HG02884 (cell line): ENCODE results near the gene DDX60.
"Not testable (repeated sequence)": the region's sequence is repeated elsewhere in the genome, so short reads cannot be mapped to it uniquely, and the experiment has no call there.

ENCODE experiments used
- ATAC-seq: cut with Tn5 transposase; IDR thresholded peaks from one replicate; pipeline ENCODE4 v1.9.1; 2021; ENCODE audit warnings: mild to moderate bottlenecking, moderate library complexity; ENCODE audit not compliant: unreplicated experiment

The DDX60 gene

DNA sequence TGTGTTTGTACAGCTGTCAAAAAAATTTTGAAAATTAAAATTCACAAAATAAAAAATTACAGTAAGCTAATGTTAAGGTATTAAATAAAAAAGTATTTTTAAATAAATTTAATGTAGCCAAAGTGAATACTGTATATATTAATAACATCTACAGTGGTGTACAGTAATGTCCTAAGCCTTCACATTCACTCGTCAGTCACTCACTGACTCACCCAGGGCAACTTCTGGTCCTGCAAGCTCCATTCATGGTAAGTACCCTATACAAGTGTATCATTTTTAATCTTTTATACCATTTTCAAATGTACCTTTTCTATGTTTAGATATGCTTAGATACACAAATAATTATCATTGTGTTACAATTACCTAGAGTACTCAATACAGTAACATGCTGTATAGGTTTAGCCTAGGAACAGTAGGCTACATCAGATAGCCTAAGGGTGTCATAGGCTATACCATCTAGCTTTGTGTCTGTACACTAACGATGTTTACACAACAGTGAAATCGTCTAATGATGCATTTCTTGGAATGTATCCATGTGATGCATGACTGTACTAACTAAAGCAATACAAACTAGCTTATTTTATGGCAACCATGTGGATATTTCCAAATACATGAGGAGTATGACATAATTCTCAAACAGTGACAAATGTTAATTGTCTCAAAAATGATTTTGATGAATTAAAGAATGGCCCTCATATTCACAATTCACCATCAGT, 13.7 kb downstream of the DDX60 start:
- ATAC-seq: no peak

DNA sequence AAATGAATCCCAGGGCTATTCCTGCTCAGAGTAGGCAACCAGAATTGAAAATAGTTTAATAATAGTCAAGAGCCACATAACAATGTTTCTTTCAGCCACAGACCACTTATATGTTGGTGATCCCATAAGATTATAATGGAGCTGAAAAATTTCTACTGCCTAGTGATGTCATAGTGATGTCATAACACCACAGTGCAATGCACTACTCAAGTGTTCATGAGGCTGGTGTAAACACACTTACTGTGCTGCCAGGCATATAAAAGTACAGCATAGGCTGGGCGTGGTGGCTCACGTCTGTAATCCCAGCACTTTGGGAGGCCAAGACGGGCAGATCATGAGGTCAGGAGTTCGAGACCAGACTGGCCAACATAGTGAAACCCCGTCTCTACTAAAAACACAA, 15.1 kb downstream of the DDX60 start:
- ATAC-seq: not testable (repeated sequence)

DNA sequence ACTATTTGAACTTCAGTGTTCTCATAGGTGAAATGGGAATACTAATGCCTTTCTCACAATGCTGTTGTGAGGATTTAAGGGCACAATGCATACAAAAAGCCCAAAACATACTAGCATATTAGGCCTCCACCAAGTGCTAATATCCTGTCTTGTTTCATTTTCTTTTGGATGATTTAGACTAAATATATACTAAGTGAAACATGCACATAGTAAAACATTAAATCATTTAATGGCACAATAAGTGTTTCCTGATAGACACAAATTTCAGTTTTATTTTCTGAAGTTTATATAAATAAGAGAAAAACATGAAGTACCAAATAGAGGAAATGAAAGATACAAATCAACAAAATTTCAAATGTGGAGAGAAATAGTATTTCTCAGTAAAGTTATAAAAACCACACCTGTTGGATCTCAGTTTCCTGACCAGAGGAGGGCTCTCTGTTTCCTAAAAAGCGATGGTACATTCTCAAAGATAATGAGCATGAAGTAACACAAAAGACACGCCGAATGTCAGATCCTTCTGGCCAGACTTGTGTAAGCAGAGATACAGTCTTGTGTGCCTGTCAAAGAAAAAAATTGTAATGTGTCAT, 25.1 kb downstream of the DDX60 start:
- ATAC-seq: peak; percentile 45

DNA sequence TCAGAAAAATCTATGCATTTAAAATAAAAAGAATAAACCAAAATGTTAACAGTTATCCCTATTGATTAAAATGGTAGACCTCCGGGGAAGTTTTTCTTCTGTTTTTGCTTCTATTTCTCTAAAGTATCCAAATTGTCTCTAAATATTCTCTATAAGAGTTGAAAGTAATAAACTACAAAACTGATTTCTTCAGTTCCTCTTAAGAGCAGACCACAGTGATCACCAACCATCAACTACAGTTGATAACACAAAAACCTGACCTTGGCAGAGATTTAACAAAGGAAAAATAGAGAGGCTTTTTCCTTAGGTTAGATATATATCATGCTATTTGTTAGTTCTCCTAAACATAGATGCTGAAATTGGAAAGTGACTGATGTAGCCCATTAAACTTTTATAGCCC, 27.3 kb downstream of the DDX60 start:
- ATAC-seq: no peak

- not testable (repeated sequence) for ATAC-seq
These were observed 32.7 kb downstream of the DDX60 start for GRCh38 chr4:168285850-168286249.

GRCh38 chr4:168279556-168279955, 39.0 kb downstream of the DDX60 start:
- no peak for ATAC-seq

GRCh38 chr4:168275836-168276235, 42.7 kb downstream of the DDX60 start:
- no peak for ATAC-seq

DNA sequence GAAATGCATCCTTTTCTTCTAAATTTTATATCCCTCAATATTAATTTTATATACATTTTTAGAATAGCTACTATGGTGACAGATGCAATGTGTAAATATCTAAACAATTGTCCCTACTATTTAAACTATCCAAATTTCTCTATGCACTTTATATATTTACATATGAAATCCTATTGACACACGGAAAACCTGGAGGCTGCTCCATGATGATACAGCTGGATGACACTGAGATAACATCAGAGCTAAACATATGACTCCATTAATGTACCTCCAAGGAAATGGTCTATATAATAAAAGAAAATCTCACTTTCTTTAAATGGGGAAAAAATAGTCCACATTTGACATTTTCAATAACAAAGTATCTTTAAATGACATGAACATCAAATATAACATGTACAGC, 43.7 kb downstream of the DDX60 start:
- no peak for ATAC-seq

GRCh38 chr4:168273838-168274237, 44.7 kb downstream of the DDX60 start:
- no peak for ATAC-seq

GRCh38 chr4:168272488-168272887, 46.1 kb downstream of the DDX60 start:
- no peak for ATAC-seq

- ATAC-seq: no peak
These were observed 48.7 kb downstream of the DDX60 start for GRCh38 chr4:168269896-168270295.

DNA sequence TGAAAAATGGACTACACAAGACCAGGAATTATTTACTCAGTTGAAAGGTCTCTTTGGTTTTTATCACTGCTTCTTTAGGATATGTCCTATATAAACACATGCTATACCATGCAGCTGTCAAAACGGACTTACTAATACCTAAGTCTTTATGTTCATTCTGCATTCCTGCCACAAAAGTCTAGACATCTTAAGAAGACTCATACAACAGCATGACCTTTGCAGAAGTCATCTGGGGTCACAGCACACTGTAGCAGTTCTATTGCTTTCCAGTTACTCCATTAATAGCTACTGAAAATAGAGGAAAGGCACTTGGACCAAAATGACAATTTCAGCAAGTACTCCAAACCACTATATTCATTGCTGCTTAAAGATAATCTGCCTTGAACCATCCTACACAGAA, 53.2 kb downstream of the DDX60 start:
- ATAC-seq: no peak

DNA sequence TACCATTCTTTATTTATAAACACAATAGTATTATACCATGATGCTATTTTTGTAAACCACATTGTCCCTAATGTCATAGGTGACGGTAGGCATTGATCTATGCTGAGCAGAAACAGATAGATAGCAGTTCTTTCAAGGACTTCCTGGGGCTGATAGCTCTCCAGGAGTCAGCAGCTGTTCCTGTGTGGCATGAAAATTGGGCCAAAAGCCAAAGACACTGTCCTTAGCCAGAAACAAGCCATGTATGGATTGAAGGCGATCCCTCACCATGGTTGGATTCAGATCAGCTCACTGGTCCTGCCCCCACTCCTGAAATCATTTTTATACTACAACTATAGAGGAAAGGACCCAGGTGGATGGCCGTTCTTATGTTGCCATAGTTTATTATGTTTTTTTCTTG, 53.6 kb downstream of the DDX60 start:
- no peak for ATAC-seq

DNA sequence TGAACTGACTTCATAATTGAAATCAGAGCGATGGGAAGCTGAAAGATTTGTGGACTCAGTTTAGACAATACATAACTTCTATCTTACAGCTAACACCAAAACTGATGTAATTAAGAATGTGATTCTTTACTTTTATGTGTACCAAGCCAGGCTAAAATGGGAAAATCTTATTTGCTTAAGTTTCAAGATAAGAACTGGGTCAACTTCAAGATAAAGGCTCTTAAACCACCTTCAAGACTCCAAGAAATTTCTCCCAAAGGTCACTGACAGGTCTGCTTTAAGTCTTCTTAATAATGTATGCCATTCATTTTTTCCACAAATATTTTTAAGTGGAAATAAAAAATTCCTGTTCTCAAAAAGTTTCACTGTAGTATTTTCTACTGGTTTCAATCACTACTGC, 55.5 kb downstream of the DDX60 start:
- no peak for ATAC-seq

GRCh38 chr4:168259096-168259495, 59.5 kb downstream of the DDX60 start:
- no peak for ATAC-seq

DNA sequence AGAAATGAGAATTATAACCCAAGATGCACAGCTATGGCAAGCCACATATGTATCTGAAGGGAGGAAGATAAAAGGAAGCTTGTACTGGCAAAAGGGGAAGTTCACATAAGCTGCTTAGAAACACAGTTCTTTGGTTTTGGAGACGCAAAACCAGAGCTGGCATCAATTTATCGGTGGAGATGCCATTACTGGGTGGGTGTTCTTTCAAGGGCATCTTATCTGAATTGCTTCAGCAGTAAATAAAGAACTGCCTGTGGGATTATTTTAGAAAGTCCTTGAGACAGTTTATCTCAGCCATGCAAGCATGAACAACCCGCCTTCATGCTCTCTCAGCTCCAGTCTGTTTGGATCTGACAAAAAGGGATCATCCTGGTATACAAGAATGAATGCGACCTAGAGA, 60.8 kb downstream of the DDX60 start:
- no peak for ATAC-seq

DNA sequence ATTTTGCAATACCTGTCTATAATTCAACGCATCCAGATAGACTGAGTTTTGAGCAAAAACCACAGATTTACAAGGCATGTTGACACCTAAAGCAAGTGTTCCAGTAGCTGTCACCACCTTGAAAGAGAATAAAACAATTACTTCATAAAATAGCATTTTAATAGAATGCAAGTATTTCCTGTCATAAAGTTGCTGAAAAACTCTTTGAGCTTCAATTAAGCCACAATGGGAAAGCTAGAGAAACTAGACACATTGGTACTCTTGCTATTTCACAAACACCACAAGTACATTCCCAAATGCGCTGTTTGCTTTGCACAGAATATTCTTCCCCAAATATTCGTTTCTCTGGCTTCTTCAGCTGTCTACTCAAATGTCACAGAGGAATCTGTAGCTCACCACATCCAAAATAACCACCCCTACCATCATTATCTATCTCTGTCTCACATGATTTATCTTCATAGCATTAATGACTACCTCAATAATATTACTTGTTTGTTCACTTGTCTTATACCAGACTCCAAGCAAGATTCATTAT, 70.3 kb downstream of the DDX60 start:
- ATAC-seq: no peak

DNA sequence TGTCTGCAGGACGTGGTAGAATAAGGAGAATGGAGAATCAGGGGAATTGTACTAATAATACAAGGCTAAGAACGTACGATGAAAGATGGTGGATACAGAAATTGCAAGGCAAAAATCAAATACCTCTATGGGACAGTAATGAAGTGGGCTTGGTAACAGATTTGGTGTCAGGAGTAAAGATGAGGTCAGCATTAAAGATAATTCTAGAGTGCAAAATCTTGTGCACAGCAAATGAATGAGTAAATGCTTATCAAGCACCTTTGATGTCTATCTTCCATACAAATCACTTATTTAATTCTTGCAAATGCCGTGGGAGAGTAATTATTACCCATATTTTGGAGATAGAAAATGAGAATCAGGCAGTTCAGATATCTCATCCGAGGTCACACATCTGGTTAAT, 70.9 kb downstream of the DDX60 start:
- no peak for ATAC-seq

GRCh38 chr4:168241953-168242352, 76.6 kb downstream of the DDX60 start:
- ATAC-seq: no peak

GRCh38 chr4:168240821-168241220, 77.7 kb downstream of the DDX60 start:
- no peak for ATAC-seq

GRCh38 chr4:168221301-168221700, 97.3 kb downstream of the DDX60 start:
- ATAC-seq: no peak

GRCh38 chr4:168220893-168221292, 97.7 kb downstream of the DDX60 start:
- no peak for ATAC-seq

- no peak for ATAC-seq
These were observed 99.9 kb downstream of the DDX60 start for GRCh38 chr4:168218645-168219044.
